Right ventricle myocardium superior (tissue), 1 donor: Measurements from ENCODE around the gene KLK12. TPM values are rescaled to one million over a fixed set of nuclear protein-coding genes. Genes with fewer than 3 reads are reported as not detected.

ENCODE experiments used
- ATAC-seq: fragments of 200-7000 bp; cut with Tn5 transposase; one replicate; pipeline ENCODE4 v1.9.1; 2020; ENCODE audit warnings: mild to moderate bottlenecking; ENCODE audit not compliant: poor library complexity
- DNase-seq: peaks from one replicate; pipeline ENCODE4 v3.0.0-alpha.2; 2020
- intact Hi-C: fragments of 100-400 bp; cut with DNase I; formaldehyde crosslinking; loops from one replicate; pipeline ENCODE4 v1.11.2; 2022
- total RNA-seq: library from RNA; stranded (reverse); fragmentation: NEBNext Ultra II Directional; extraction: Animal tissue kit (Norgen Biotek cat#: 25700); gene quantifications from one replicate; pipeline ENCODE4 v1.2.1, GENCODE V29; 2021
- donor health status: DM: no; HTN: yes; CAD: no; lungs with severe emphysema.

Gene KLK12
- total RNA-seq, 1 donor from 2014 or later, result not detected

DNA sequence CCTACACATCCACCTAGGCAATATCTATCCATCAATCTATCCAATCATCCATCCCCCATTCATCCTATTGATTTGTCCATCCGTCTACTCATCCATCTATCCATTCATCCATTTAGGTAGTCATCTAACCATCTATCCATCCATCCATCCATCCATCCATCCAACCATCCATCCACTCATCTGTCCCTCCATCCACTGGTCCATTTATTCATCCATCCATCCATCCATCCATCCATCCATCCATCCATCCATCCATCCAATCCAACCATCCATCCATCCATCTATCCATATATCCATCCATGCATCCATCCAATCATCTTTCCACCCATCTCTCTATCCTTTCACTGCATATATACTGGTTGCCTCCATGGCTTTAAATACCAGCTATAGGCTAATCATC is 26.2 kb upstream of the KLK12 start:
- DNase-seq (no peak), ATAC-seq (no peak)
- intact Hi-C loops, result no loop called here

DNA sequence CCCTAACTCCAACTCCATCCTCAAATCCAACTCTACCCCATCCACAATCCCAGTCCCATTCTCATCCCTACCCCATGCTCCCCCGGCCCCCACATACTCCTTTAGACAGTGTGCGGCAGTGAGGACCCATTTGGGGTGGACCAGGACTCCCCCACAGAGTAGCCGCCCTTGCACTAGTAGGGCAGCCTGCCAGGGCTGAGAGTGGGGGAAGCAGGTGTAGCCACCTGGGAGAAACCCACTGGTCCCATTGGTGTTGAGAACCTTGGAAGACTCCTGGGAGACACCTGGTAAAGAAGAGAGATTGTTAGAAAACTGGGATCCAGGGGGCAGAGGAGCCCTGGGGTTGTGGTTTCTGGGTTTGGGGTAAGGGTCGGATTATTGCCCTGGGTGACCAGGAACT is 25.5 kb upstream of the KLK12 start:
- intact Hi-C loops, result no loop called here
- DNase-seq (no peak), ATAC-seq (no peak)

DNA sequence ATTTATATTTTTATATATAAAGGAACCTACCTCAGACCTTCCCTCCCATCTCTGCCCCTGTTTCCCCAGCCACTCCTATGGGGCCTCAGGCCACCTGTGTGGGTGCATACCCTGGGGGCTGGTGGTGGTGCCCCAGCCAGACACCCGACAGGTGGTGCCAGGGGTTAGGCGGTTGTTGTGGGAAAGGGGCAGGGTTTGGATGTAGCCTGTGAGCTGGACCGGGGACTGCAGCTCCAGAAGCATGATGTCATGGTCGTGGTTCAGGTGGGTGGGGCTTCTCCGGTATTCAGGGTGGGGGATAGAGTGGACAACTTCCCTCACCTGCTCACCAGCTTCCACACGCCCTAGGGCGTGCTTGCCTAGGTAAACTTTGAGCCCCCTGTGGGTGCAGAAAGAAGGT is 24.9 kb upstream of the KLK12 start:
- DNase-seq (no peak), ATAC-seq (no peak)
- intact Hi-C loops, result no loop called here

DNA sequence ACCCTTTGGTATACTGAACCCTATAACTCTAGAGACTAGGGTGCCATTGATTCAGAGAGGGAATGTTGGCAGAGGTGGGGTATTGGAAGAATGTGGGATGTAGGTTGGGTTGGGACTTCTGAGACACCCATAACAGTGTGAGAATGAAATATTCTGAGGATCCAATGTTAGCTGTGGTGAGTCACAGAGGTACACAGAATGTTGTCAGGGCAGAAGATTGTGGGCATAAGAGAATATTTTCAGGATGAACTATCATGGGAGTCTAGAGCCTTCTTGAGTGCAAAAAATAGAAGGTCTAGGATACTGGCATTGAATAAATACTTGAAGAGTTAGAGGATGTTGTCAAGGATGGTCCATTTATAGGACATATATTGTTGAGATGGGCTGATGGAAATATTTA is 21.1 kb upstream of the KLK12 start:
- intact Hi-C loops, result no loop called here
- ATAC-seq (no peak), DNase-seq (no peak)

DNA sequence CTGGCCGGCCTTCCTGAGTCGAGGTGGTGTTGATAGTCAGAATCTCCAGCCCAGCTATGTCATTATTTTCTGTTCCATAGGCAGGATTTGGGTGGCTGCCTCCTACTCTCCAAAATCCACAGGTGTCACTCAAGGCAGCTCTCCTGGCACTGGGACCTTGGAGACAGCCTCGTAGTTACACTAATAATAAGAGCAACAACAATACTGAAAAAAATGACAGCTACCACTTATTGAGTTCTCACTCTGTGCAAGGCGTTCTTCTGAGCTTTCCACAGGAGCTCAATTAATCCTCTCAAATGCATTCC is 12.2 kb upstream of the KLK12 start:
- intact Hi-C loops, result no loop called here
- ATAC-seq, result no peak
- no peak for DNase-seq

DNA sequence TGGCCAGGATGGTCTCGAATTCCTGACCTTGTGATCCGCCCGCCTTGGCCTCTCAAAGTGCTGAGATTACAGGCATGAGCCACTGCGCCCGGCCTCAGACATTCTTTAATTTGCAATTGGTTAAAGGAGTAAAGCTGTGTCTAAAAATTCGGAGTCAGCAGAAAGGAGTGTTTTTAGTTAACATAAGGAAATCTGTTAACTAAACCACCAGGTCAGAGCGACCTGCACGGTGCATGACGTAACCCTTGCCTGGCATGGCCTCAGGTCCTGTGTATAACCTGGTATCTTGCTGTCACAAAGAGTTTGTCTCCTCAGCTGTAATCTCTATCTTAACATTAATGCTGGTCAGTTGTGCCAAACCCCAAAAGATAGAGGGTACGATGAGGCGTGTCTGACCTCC is 9.5 kb upstream of the KLK12 start:
- ATAC-seq (no peak), DNase-seq (no peak)
- intact Hi-C loops, result no loop called here

DNA sequence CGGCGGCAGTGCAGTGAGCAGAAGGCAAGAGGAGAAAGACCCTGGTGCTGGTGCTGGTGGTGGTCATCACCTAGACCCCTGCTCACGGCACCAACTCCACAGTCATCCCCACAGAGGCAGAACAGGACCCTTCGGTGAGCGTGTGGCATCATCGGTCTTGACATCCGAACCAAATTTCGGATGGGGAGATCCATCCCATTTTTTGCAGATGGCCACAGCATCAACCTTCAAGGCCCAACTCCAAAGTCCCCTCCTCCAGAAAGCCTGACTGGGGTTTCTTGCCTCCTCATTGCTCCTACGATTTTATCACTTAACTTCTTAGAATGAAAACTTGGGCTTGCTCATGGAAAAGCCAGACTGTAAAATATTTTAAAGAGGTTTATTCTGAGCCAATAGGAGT is 8.7 kb upstream of the KLK12 start:
- ATAC-seq (no peak), DNase-seq (no peak)
- intact Hi-C loops, result no loop called here

DNA sequence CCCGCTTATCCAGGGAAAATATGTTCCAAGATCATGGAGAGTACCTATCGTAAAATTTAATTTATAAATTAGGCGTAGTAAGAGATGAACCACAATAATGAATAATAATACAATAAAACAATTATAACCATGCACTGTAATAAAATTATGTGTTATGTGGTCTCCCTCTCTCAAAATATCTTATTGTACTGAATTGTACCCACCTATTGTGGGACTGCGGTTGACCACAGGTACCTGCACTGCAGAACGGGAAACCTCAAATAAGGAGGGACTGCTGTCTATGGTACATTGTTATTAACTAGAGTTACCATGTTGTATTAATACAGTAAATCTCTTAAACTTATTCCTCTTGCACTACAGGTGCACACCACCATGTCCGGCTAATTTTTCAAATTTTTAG is 5.3 kb upstream of the KLK12 start:
- DNase-seq (no peak), ATAC-seq (no peak)
- intact Hi-C loops, result no loop called here

DNA sequence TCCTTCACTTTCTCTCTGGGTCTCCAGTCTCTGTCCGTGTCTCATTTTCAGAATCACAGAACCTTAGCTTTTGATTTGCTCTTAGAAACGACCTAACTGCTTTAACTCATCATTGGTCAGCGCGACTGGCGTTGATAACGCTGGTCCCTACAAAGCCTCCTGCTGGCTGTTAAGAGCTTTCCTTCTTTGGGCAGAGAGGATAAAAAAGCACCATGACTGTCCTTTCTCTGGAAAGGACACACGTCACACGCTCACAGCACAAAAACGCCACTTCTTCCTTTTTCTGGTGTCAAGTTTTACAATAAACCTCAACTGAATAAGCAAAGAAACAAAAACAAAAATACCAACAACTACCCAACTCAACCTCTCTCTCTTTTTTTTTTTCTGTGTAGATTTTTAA is 1.7 kb upstream of the KLK12 start:
- intact Hi-C loops, result no loop called here
- ATAC-seq, result no peak
- no peak for DNase-seq

DNA sequence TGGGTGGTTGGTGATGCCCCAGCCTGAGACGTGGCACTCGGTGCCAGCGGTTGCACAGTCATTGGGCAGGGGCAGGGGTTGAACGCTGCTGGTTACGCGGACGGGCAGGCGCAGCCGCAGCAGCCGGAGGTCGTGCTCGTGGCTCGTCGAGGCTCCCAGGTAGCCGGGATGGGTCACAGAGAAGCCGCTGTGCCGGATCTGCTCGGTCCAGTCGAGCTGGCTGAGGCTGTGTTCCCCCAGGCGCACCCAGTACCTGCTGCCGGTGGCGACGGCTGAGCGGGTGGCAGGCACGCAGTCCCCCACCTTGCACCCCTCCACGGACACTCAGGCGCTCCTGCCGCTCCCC is 2.9 kb downstream of the KLK12 start:
- intact Hi-C loops, result no loop called here
- DNase-seq (no peak), ATAC-seq (no peak)

DNA sequence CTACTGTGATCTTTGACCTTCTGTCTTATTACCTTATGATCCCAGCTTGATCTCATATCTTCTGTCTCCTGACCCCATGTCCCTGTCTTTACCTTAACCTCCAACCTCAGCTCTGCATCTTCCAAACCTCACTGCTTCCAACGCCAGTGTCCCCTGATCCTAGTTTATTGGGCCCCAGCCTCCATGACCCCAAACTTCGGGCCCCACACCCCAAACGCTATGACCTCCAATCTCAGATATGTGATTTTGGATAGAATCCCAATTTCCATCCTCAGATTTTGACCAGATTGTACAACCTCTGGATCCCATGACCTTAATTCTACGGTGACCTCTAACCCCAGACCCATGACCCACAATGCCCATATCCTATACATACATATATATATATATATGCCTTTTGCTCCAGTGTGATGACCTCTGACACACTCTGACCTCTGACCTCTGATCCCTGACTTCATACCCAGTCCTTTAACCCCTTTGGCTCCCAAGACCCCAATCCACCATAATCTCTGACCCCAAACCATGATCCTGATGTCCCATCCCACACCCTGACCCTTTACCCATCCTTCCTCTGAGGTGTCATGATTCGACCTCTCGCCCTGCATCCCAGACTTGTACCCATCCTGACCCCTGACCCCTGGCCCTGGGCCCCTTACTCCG is 3.5 kb downstream of the KLK12 start:
- no peak for ATAC-seq
- intact Hi-C loops, result no loop called here
- no peak for DNase-seq

DNA sequence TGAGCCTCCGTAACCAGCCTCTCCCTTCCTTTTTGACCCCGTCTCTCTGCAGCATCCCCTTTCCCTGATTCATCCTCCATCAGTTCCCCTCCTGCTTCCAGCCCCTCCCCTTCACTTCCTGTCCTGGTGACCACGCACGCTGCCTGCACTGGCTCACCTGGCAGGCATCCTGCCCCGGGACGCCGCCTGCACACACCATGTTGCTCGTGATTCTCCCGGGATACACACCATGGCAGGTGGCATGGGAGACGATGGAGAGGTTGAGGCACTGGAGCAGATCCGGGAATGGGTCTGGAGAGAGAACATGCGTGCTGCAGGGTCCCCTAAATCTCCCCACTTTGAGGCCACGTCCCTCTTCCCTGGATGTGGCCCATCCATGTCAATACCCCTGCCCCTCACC is 4.2 kb downstream of the KLK12 start:
- ATAC-seq, result no peak
- intact Hi-C loops, result no loop called here

DNA sequence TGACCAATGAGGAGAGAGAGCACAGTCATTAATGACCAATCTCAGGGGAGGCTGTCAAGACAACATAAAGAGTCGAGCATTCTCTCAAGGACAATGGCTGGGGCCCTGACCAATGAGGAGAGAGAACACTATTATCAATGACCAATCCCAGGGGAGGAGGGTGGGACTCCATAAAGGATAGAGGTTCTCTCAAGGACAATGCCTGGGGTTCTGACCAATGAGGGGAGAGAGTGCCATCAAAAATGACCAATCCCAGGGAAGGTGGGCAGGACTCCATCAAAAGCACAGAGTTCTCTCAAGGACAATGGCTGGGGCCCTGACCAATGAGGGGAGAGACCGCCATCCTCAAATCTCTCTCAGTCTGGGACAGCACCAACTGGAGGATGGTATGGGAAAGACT is 5.1 kb downstream of the KLK12 start:
- intact Hi-C loops, result no loop called here
- DNase-seq (no peak), ATAC-seq (no peak)

More for the DNA sequence above, 4.2 kb downstream of the KLK12 start:
- no peak for DNase-seq

DNA sequence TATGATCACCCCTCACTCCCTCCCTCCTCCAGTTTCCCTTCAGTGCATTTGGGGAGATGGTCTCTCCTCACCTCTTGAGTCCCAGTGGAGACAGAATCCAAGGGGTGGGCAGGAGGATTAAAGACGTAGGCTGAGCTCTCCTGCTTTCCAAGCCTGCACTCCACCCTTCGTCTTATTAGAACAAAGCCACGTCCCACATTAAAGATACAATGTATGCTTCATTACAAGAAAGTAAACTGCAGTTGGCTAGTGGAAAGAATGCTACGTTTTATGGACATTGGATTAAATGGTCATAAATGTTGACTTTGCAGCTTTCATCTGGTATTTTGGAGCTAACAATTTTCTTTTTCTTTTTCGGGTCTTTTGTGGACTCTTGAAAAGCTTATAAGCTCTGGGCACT is 6.9 kb downstream of the KLK12 start:
- intact Hi-C loops, result no loop called here
- ATAC-seq, result no peak
- DNase-seq, result no peak

DNA sequence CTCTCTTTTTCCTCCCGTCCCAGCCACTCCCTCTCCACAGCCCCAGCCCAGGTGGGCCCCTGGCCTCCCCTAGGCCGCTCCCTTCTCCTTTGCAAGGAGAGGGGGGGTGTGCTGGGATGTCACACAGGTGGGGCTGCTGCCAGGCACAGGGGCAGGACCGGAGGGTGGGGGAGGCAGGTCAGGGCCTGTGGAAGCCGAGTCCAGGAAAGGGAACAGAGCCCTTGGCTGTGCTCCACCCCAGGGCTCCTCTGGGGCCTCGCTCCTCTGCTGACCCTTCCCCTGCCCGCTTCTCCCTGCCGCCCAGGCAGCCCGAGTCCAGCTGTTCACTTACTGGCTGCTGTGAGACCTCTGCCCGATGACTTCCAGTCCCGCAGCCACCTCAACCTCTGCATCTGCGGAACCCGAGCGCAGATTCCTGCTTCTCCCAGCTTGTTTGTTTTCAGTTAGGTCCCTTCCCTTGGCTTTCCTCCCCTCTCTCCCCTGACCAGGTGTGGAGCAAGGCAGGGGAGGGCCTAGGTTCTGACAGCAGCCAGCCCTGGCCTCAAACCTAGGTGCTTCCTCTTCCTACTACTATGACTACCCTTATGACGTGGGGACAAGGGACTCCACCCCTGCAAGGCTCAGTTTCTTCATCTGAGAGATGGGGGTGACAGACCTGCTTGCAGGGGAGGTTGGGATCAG is 7.5 kb downstream of the KLK12 start:
- intact Hi-C loops, result no loop called here
- ATAC-seq (no peak), DNase-seq (no peak)

DNA sequence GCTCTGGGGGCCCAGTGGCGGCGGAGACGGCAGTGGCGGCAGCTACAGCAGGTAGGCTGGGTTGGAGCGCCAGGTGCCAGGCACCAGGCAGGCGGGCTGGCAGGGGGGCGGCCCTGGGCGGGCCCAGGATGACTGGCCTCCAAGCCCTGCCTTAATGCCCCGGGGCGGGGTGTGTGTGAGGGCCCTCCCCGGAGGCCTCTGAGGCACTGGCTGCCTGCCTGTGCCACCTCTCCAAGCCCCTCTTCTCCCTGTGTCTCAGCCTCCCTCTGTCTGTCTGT is 8.3 kb downstream of the KLK12 start, which contains the start of gene KLK11:
Gene KLK11, minus strand, starts transcription at position 63 of the 278 bp plus-strand sequence. CDS start 985 bp downstream, outside the sequence.
- intact Hi-C loops, result no loop called here
- ATAC-seq (no peak), DNase-seq (no peak)

DNA sequence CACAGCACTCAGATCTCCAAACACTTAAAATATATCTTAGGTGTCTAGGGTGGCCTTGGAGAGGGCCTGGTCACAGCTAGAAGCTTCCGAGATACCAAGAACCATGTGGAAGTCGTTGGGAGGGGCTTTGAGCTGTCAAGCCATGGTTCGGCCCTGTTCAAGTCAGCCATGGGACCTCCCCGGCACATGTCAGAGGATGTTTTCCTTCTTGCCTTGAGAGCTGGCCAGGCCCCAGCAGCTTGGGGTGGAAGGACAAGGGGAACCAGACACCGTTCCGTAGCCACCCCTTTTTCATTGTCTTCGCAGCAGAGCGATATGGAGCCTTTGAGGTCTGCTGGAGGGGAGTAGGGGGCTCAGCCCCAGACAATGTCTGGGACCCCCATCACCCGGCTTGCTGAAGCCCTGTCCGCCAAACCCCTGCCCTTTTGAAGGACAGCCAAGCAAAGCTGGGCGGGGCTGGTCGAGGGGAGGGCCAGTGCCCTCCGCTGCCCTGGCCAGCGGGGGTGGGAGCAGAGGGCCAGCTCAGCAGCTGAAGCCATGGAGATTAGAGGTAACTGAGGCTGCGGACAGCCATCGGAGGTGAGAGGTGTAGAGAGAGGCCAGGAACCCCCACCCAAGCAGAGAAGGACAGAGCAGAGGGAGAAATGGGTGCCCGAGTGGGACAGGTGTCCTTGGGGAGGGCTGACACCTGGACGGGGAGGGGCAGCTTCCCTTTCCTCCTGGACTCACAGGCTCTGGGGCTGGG is 8.8 kb downstream of the KLK12 start:
- DNase-seq (no peak), ATAC-seq (no peak)
- intact Hi-C loops, result no loop called here

DNA sequence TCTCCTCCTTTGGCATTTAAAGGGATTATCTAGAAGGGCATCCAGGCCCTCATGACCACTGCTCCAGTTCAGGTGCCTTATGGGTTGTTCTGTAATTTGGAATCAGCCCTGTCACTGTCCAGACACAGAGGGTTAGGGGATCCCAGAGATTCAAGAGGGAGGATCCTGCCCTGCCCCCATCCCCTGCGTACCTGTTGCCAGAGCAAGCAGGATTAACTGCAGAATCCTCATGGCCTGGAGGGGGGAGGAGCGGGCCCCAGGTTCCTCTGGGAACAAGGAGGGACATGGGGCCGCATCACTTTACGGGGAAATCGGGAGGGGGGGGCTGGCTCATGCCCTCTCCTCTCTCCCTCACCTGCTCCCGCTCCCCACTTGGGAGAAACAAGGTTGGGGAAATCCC is 9.4 kb downstream of the KLK12 start:
- no peak for DNase-seq
- intact Hi-C loops, result no loop called here
- ATAC-seq, result no peak

DNA sequence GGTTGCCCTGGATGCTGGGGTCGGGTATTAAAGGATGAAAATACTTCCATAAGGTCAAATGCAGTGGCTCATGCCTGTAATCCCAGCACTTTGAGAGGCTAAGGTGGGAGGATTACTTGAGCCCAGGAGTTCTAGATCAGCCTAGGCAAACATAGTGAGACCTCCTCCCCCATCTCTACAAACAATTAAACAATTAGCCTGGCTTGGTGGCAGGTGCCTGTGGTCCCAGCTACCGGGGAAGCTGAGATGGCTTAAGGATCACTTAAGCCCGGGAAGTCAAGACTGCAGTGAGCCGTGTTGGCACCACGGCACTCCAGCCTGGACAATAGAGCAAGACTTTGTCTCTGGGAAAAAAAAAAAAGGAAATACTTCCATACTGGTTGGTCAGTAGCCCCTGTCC is 9.9 kb downstream of the KLK12 start:
- intact Hi-C loops, result loop anchor here (5.0 kb wide), 1 partner anchor 142 kb away; no protein-coding TSS in a partner anchor
- ATAC-seq, result no peak
- DNase-seq, result no peak

DNA sequence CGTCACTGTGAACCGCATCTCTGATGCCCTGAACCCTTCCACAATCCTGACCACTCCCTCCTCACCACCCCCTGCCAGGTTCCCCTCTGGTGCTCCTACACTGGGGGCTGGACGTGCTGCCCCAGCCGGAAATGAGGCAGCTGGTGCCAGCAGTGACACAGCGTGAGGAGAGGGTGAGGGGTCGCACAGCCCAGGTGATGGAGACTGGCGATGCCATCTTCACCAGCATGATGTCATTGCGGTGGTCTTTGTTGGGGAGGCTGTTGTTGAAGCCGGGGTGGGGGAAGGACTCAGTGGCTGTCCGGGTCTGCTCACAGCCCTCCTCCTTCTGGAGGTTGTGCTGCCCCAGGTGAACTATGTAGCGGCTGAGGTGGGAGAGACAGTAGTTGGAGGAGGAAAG is 10.9 kb downstream of the KLK12 start:
- ATAC-seq (no peak), DNase-seq (no peak)
- intact Hi-C loops, result loop anchor here (5.0 kb wide), 1 partner anchor 143 kb away; no protein-coding TSS in a partner anchor
